ENCODE data around the gene SORCS2.

SORCS2 gene

DNA sequence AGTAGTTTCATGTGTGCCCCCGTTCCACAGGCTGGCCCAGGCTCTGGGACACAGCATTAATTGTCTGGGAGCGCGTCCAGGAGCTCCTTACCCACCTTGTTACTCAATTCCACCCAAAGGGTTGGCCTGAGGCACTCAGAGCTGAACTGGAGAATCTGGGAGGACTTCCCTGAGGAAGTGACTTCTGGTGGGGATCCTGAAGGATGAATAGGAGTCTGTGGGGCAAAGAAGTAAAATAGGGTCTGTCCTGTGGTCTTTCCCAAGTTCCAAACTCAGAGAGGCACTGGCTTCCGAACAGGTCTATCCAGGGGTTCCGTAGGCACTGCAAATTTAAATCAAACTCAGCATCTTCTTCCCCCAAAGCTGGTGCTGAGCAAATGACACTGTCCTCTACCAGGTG is 543.1 kb downstream of the SORCS2 start:
- Histone ChIP-seq H3K36me3 (replicated peaks; ENCODE audit: low read depth, low read length) (no peaks in the 10 kb centered on the region), H3K27ac (ENCODE audit: low read length) (no peak overlapping the region), H3K79me2 (ENCODE audit: low read length) (no peaks in the 10 kb centered on the region), H3K4me2 (ENCODE audit: low read length) (no peak overlapping the region), H3K4me3 (ENCODE audit: low read length) (no peak overlapping the region), H2AFZ (ENCODE audit: low read depth, low read length) (no peak overlapping the region), H3K4me1 (ENCODE audit: low read length) (no peaks in the 10 kb centered on the region), H3K27me3 (ENCODE audit: low read depth, low read length) (no peaks in the 10 kb centered on the region), H3K9ac (ENCODE audit: low read length) (no peak overlapping the region), H4K20me1 (ENCODE audit: insufficient read depth, low read length) (no peaks in the 10 kb centered on the region), H3K9me3 (ENCODE audit: insufficient read depth, low read length) (no peaks in the 10 kb centered on the region)
- no peak for TF ChIP-seq EZH2phosphoT487 (IDR thresholded peaks at IDR 0.05; ENCODE audit: low read depth)
- TF ChIP-seq, protein P1, sequence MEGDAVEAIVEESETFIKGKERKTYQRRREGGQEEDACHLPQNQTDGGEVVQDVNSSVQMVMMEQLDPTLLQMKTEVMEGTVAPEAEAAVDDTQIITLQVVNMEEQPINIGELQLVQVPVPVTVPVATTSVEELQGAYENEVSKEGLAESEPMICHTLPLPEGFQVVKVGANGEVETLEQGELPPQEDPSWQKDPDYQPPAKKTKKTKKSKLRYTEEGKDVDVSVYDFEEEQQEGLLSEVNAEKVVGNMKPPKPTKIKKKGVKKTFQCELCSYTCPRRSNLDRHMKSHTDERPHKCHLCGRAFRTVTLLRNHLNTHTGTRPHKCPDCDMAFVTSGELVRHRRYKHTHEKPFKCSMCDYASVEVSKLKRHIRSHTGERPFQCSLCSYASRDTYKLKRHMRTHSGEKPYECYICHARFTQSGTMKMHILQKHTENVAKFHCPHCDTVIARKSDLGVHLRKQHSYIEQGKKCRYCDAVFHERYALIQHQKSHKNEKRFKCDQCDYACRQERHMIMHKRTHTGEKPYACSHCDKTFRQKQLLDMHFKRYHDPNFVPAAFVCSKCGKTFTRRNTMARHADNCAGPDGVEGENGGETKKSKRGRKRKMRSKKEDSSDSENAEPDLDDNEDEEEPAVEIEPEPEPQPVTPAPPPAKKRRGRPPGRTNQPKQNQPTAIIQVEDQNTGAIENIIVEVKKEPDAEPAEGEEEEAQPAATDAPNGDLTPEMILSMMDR (IDR thresholded peaks at IDR 0.05; ENCODE audit: low read depth, low read length) = no peak

DNA sequence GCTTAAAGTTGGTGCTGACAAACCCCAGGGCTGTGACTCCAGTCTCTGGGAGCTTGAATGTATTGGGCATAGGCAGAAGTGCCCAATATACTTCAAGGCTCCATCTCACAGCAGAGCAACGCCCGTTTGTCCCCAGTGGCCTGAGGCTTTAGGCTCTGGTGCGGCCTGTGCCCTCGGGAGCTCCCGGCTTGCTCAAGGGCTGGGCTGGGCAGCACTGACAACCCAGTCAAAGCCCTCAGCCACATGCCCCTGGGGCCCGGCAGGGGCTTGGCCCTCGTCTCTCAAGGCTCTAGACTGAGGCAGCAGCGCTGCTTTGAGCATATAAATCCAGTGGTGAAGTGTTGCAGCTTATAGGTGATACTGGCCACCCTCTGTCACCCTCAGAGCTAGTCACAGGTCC is 543.6 kb downstream of the SORCS2 start:
- Histone ChIP-seq H3K27ac (ENCODE audit: low read length) (no peak overlapping the region), H3K79me2 (ENCODE audit: low read length) (no peaks in the 10 kb centered on the region)
- TF ChIP-seq, protein P1 (IDR thresholded peaks at IDR 0.05; ENCODE audit: low read depth, low read length) = no peak
- TF ChIP-seq EZH2phosphoT487 (IDR thresholded peaks at IDR 0.05; ENCODE audit: low read depth) = no peak

DNA sequence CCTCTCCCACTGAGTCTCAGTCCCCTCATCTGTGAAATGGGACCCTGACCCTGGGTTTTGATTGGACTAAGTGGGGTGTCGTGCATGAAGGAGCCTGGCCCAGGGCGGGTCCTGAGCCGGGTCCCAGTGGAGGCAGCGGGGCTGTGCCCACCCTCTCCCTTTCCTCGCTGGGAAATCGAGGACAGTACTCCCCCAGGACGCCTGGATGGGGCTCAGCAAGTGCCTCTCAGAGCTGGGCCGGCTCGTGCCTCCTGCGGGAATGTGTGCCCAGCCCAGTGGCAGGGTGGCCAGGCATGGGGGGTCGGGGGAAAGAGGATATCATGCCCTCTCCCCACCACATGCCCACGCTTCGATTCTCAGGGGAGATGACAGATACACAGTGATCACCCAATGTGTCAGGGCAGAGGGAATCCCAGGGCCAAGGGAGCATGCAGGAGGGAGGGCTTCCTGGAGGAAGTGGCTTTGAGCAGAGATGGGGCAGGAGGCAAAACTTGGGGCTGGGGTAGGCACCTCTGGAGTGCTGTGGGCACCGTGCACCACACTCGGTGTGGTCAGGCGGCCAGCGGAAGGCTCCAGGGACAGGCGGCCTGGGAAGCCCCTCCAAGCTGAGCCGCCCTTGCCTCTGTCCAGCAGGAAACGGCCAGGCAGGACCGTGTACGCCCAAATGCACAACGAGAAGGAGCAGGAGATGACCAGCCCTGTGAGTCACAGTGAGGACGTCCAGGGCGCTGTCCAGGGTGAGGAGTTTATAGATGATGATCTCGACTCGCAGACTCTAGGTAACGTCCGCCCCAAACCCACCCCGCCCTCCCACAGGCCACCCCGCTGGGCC is 544.3 kb downstream of the SORCS2 start:
- H3K4me2 ChIP-seq (ENCODE audit: low read length) = no peak overlapping the region
- H3K4me1 ChIP-seq (ENCODE audit: low read length) = no peaks in the 10 kb centered on the region
- no peaks in the 10 kb centered on the region for H3K36me3 ChIP-seq (replicated peaks; ENCODE audit: low read depth, low read length)
- no peak overlapping the region for H3K4me3 ChIP-seq (ENCODE audit: low read length)
- H3K79me2 ChIP-seq (ENCODE audit: low read length) = no peaks in the 10 kb centered on the region
- no peak overlapping the region for H3K27ac ChIP-seq (ENCODE audit: low read length)
- no peak overlapping the region for H2AFZ ChIP-seq (ENCODE audit: low read depth, low read length)
- no peaks in the 10 kb centered on the region for H3K27me3 ChIP-seq (ENCODE audit: low read depth, low read length)
- H3K9me3 ChIP-seq (ENCODE audit: insufficient read depth, low read length) = no peaks in the 10 kb centered on the region
- H3K9ac ChIP-seq (ENCODE audit: low read length) = no peak overlapping the region
- H4K20me1 ChIP-seq (ENCODE audit: insufficient read depth, low read length) = no peaks in the 10 kb centered on the region
- TF ChIP-seq, protein P1 (IDR thresholded peaks at IDR 0.05; ENCODE audit: low read depth, low read length) = no peak
- TF ChIP-seq EZH2phosphoT487 (IDR thresholded peaks at IDR 0.05; ENCODE audit: low read depth) = no peak

More for the DNA sequence above, 543.6 kb downstream of the SORCS2 start:
- H3K4me2 ChIP-seq (ENCODE audit: low read length) = no peak overlapping the region
- no peaks in the 10 kb centered on the region for H3K36me3 ChIP-seq (replicated peaks; ENCODE audit: low read depth, low read length)
- H3K27me3 ChIP-seq (ENCODE audit: low read depth, low read length) = no peaks in the 10 kb centered on the region
- H3K9me3 ChIP-seq (ENCODE audit: insufficient read depth, low read length) = no peaks in the 10 kb centered on the region
- H4K20me1 ChIP-seq (ENCODE audit: insufficient read depth, low read length) = no peaks in the 10 kb centered on the region
- no peak overlapping the region for H3K9ac ChIP-seq (ENCODE audit: low read length)
- no peak overlapping the region for H2AFZ ChIP-seq (ENCODE audit: low read depth, low read length)
- no peaks in the 10 kb centered on the region for H3K4me1 ChIP-seq (ENCODE audit: low read length)
- no peak overlapping the region for H3K4me3 ChIP-seq (ENCODE audit: low read length)

DNA sequence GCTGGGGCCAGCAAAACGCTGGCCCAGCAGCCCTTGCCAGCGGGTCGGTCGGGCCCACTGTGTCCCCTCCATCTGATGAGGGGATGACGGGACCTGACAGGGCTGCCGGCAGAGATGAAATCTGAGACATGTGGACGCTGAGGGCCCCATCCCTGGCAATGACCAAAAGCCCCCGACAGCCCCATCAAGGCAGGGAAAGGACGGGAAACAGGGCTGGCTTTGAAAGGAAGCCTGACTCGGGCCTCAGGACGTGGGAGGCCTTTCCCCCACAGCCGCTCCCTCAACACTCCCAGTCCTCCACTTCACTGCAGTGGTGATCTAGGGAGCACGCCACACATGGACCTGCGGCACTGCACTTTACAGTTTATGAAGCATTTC is 544.9 kb downstream of the SORCS2 start:
- Histone ChIP-seq H2AFZ (ENCODE audit: low read depth, low read length) (no peak overlapping the region), H3K9me3 (ENCODE audit: insufficient read depth, low read length) (no peaks in the 10 kb centered on the region), H3K4me1 (ENCODE audit: low read length) (no peaks in the 10 kb centered on the region)

More for the DNA sequence above, 544.9 kb downstream of the SORCS2 start:
- Histone ChIP-seq H3K4me2 (ENCODE audit: low read length) (no peak overlapping the region), H3K4me3 (ENCODE audit: low read length) (no peak overlapping the region), H3K36me3 (replicated peaks; ENCODE audit: low read depth, low read length) (no peaks in the 10 kb centered on the region), H3K27me3 (ENCODE audit: low read depth, low read length) (no peaks in the 10 kb centered on the region), H3K27ac (ENCODE audit: low read length) (no peak overlapping the region), H3K79me2 (ENCODE audit: low read length) (no peaks in the 10 kb centered on the region), H4K20me1 (ENCODE audit: insufficient read depth, low read length) (no peaks in the 10 kb centered on the region), H3K9ac (ENCODE audit: low read length) (no peak overlapping the region)
- TF ChIP-seq EZH2phosphoT487 (IDR thresholded peaks at IDR 0.05; ENCODE audit: low read depth) = no peak
- TF ChIP-seq, protein P1 (IDR thresholded peaks at IDR 0.05; ENCODE audit: low read depth, low read length) = no peak
